Measurements from ENCODE around the gene PNPLA7. TPM values are rescaled to one million over a fixed set of nuclear protein-coding genes. Genes with fewer than 3 reads are reported as not detected.
"Not testable (repeated sequence)": the region's sequence is repeated elsewhere in the genome, so short reads cannot be mapped to it uniquely, and the experiment has no call there.

PNPLA7 gene
- total RNA-seq, 2 experiments from 2014 or later, result 1.5 to 10.2 TPM

DNA sequence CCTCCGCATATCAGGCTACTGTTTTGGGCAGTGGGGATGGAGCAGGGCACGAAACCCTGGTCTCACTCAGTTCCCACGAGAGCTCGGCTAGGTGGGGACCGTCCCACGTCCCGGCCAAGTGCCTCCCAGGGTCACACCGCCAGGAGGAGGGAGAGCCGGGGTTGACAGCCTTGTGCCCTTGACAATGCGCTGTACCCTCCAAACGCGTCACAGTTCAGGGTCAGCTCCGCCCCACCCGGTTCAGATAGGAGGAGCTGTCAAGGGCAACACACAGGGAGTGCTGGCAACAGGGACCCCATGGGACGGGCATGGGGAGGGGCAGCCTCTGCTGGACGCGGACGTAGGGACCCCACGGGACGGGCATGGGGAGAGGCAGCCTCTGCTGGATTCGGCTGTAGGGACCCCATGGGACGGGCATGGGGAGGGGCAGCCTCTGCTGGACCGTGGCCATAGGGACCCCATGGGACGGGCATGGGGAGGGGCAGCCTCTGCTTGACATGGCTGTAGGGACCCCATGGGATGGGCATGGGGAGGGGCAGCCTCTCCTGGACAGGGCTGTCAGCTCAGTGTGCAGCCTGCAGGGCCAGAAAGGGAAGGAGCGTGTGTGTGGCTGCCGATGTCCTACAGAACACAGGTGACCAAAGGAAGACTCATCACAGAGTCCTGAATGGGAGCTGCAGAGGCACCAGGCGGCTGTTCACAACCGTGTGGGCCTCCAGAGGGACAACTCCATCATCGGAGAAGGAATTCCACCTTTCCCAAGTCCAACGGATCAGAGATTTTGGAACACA, 29.4 kb downstream of the PNPLA7 start:
- POLR2A ChIA-PET, result interaction anchor here (0.6 kb wide), 1 partner anchor 216 kb away, joined by 3 read pairs; no protein-coding TSS in a partner anchor
- TF ChIP-seq CTCF (conservative IDR thresholded peaks at IDR 0.05; ENCODE audit: low read length) (no peak), EZH2phosphoT487 (IDR thresholded peaks at IDR 0.05; ENCODE audit: borderline replicate concordance, low read depth, low read length) (no peak)
- no TSS peak for BruUV-seq (replicated peaks)
- intact Hi-C loops (cut with micrococcal nuclease; ENCODE audit: unreplicated experiment), result no loop called here
- Histone ChIP-seq H3K9me2 (ENCODE audit: insufficient read depth, low read length) (no peaks in the 10 kb centered on the region), H3K9me3 (ENCODE audit: low read length) (no peaks in the 10 kb centered on the region), H3K27ac (ENCODE audit: low read depth, low read length, poor library complexity, severe bottlenecking) (no peak overlapping the region), H3K36me3 (ENCODE audit: insufficient read depth, low read length) (no peaks in the 10 kb centered on the region), H2AFZ (ENCODE audit: low read length) (no peak overlapping the region), H3K4me3 (ENCODE audit: low read depth, low read length, poor library complexity, severe bottlenecking) (no peak overlapping the region), H3K79me2 (ENCODE audit: insufficient read depth, low read depth, low read length) (no peaks in the 10 kb centered on the region), H3K4me2 (ENCODE audit: low read length) (no peak overlapping the region), H3K4me1 (ENCODE audit: insufficient read depth, low read length, poor library complexity, severe bottlenecking) (no peaks in the 10 kb centered on the region), H4K20me1 (ENCODE audit: insufficient read depth, low read length) (no peaks in the 10 kb centered on the region)
- no peak for DNase-seq (ENCODE audit: low spot score)
- CTCF ChIA-PET (ENCODE audit: unreplicated experiment), result no interaction called here

GRCh38 chr9:137519553-137519952, 30.6 kb downstream of the PNPLA7 start:
- Histone ChIP-seq H3K9me3 (ENCODE audit: low read length) (no peaks in the 10 kb centered on the region), H3K79me2 (ENCODE audit: insufficient read depth, low read depth, low read length) (no peaks in the 10 kb centered on the region), H3K4me3 (ENCODE audit: low read depth, low read length, poor library complexity, severe bottlenecking) (no peak overlapping the region), H3K36me3 (ENCODE audit: insufficient read depth, low read length) (no peaks in the 10 kb centered on the region), H3K9me2 (ENCODE audit: insufficient read depth, low read length) (no peaks in the 10 kb centered on the region), H3K27ac (ENCODE audit: low read depth, low read length, poor library complexity, severe bottlenecking) (no peak overlapping the region), H3K4me1 (ENCODE audit: insufficient read depth, low read length, poor library complexity, severe bottlenecking) (no peaks in the 10 kb centered on the region), H2AFZ (ENCODE audit: low read length) (no peak overlapping the region), H4K20me1 (ENCODE audit: insufficient read depth, low read length) (no peaks in the 10 kb centered on the region), H3K4me2 (ENCODE audit: low read length) (no peak overlapping the region)
- intact Hi-C loops (cut with micrococcal nuclease; ENCODE audit: unreplicated experiment), result no loop called here
- no TSS peak for BruUV-seq (replicated peaks)
- no peak for DNase-seq (ENCODE audit: low spot score)
- CTCF ChIA-PET (ENCODE audit: unreplicated experiment), result no interaction called here
- POLR2A ChIA-PET, result no interaction called here
- TF ChIP-seq EZH2phosphoT487 (IDR thresholded peaks at IDR 0.05; ENCODE audit: borderline replicate concordance, low read depth, low read length) (no peak), CTCF (conservative IDR thresholded peaks at IDR 0.05; ENCODE audit: low read length) (no peak)

DNA sequence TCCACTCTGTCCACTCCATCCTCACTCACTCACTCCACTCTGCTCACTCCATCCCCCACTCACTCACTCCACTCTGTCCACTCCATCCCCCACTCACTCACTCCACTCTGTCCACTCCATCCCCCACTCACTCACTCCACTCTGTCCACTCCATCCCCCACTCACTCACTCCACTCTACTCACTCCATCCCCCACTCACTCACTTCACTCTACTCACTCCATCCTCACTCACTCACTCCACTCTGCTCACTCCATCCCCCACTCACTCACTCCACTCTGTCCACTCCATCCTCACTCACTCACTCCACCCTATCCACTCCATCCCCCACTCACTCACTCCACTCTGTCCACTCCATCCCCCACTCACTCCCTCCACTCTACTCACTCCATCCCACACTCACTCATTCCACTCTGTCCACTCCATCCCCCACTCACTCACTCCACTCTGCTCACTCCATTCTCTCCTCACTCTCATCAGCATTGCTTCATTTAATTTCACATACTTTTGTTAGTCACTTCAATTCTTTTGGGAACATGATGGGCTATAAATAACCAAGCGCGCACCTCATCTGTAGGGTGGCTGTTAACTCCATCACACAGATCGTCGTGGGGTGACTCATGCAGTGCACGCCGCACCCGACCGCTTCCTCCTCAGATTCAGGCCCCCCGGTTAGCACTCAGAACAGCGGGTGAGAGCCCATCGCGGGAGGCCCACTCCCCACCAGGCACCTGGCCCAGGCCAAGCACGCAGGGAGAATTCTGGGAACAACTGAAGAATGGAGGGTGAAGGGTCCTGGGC, 31.3 kb downstream of the PNPLA7 start:
- BruUV-seq (replicated peaks); H2AFZ ChIP-seq (ENCODE audit: low read length); H3K79me2 ChIP-seq (ENCODE audit: insufficient read depth, low read depth, low read length); H3K9me2 ChIP-seq (ENCODE audit: insufficient read depth, low read length); H4K20me1 ChIP-seq (ENCODE audit: insufficient read depth, low read length); H3K27ac ChIP-seq (ENCODE audit: low read depth, low read length, poor library complexity, severe bottlenecking); intact Hi-C loops (cut with micrococcal nuclease; ENCODE audit: unreplicated experiment); H3K4me2 ChIP-seq (ENCODE audit: low read length); H3K36me3 ChIP-seq (ENCODE audit: insufficient read depth, low read length); DNase-seq (ENCODE audit: low spot score); POLR2A ChIA-PET; H3K9me3 ChIP-seq (ENCODE audit: low read length); H3K4me1 ChIP-seq (ENCODE audit: insufficient read depth, low read length, poor library complexity, severe bottlenecking); H3K4me3 ChIP-seq (ENCODE audit: low read depth, low read length, poor library complexity, severe bottlenecking); CTCF ChIA-PET (ENCODE audit: unreplicated experiment): not testable (repeated sequence)
